ENCODE data around the gene FSIP2.

GRCh38 chr2:185790361-185790760 is 51.8 kb downstream of the FSIP2 start:
- TF ChIP-seq POLR2AphosphoS5 (IDR thresholded peaks at IDR 0.05; ENCODE audit: borderline replicate concordance, low read depth, low read length) (no peak), EZH2 (IDR thresholded peaks at IDR 0.05) (no peak), FOXP2 (optimal IDR thresholded peaks at IDR 0.05; ENCODE audit: control extremely low read depth, extremely low read length, insufficient read depth) (no peak)

Data from SK-N-MC (cell line).